OCI-LY1 (cell line): ENCODE results near the gene JPH3.

Experiments used
- CTCF ChIP-seq: fragments of 200-600 bp; sonication (generic), shearing (Covaris generic); IDR thresholded peaks from 2 replicates; pipeline ENCODE4 v1.5.1; 2017; ENCODE audit warnings: mild to moderate bottlenecking, antibody characterized with exemption, low read length, moderate library complexity, mixed read lengths
- EZH2 ChIP-seq: fragments of 200-600 bp; sonication (generic), shearing (Covaris generic); IDR thresholded peaks from 2 replicates; pipeline ENCODE4 v1.8.0; 2017; ENCODE audit warnings: borderline replicate concordance, mixed run types, mild to moderate bottlenecking, antibody characterized with exemption, low read length, moderate library complexity, mixed read lengths

- TF ChIP-seq CTCF = no peak
- no peak for TF ChIP-seq EZH2
Observed at GRCh38 chr16:87555647-87556046, 46.7 kb upstream of the JPH3 start.
